ENCODE measurements around the gene SLC9A7.

Gene SLC9A7

DNA sequence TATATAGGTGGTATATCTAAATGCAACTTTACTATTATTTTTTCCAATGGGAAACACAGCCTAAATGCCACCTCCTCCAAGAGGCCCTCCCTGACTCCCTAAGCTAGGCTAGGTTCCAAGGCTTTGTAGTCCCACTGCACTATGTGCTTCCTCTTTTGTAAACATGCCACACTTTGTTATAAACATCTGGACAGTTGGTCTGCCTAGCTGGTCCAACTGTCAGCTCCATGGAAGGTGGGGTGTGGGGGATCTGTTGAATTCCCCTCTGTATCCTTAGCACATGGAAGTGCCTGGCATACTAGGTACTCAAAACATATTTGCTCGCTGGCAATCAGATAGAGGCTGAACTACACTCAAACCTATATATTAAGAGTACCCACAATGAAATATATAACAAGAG is 63.4 kb downstream of the SLC9A7 start:
- no peak for DNase-seq

DNA sequence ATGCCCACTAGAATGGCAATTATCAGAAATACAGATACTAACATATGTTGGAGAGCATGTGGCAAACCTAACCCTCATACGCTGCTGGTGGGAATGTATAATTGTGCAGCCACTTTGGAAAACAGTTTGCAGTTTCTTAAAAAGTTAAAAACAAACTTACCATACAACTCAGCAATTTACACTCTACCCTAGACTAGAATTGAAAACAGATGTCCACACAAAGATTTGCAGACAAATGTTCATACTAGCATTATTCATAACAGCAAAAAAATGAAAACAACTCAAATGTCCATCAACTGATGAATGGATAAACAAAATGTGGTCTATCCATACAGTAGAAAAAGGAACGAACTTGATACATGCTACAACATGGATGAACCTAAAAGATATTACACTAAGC is 64.4 kb downstream of the SLC9A7 start:
- DNase-seq, result no peak

DNA sequence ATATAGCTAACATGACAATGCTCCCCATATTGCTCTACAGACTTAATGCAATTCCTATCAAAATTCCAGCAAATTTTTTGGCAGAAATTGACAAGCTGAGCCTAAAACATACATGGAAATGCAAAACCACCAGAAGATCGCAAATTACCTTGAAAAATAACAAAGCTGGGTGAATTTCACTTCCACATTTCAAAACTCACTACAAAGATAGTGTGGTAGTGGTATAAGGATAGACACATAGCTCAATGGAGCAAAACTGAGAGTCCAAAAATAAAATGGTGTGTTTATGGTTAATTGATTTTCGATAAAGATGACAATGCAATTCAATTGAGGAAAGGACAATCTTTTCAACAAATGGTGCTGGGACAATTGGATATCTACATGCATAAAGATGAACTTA is 65.8 kb downstream of the SLC9A7 start:
- no peak for DNase-seq

DNA sequence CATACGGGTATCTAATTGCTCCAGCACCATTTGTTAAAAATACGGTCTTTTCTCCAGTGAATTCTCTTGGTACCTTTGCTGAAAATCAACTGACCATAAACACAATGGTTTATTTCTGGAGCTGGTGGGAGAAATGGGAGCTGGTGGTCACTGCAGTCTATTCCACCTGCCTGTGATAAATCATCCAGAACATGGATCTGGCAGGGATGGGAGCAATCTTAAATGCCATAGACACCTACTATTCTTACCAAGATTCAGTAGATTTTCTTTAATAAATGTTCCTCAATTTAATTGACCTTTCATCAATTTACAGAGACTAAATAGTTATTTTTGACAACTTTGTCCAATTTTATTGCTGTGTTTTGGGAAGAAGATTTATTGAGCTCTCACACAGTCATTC is 68.1 kb downstream of the SLC9A7 start:
- no peak for DNase-seq

DNA sequence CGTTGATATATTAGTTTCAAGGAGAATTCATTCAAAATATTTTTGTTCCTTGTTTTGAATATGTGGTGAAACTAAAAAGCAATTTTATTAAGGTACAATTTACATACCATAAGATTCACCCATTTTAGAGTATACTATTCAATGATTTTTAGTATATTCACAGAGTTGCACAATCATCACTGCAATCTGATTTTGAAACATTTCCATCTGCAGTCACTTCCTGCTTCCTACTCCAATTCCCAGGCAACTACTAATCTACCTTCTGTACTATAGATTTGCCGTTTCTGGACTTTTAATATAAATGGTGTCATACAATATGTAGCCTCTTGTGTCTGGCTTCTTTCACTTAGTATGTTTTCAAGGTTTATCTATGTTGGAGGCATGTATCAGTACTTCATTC is 71.3 kb downstream of the SLC9A7 start:
- no peak for DNase-seq

DNA sequence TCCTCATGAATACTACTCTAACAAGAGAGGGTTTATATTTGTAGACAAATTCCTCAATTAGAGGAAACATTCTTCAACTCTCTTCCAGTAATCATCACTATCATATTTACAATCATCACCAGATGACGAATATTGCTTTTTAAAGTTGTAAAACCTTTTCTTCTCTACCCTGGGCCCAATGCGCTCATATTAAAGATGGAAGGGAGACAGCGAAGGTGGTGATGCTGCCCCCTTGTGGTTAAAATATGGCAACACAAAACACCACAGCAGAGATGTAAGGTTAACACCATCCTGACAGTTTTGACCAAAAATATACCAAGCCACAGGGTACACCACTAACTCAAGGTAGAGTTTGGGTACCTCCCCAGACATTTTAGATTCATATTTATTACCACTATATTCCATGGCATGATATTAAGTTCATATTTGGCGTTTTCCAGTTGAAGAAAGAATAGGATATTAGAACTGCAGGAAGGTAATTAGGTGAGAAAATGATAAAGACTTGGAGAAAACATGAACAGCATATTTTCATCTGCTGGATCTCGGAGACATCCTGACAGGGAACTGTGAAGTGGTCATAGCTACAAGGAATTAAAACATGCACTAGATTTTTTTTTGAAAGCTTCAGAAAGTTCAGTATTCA is 72.8 kb downstream of the SLC9A7 start:
- DNase-seq, result no peak

DNA sequence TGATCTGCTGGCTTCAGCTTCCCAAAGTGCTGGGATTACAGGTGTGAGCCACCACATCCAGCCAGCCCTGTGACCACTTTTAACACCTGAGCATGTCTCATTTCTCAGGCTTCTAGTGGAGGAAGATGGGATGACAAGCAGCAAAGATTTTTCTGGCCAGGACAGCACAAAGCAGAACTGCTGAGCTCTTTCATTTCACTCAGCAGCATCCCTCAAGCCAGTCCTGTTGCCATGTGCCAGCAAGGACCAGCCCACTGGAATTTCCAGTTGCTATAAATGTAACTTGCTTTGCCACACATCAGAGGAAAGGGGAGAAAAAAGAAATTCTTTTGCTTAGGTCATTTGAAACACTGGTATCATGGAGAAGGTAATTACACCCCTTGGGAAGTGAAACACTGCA is 75.9 kb downstream of the SLC9A7 start:
- DNase-seq, result no peak

DNA sequence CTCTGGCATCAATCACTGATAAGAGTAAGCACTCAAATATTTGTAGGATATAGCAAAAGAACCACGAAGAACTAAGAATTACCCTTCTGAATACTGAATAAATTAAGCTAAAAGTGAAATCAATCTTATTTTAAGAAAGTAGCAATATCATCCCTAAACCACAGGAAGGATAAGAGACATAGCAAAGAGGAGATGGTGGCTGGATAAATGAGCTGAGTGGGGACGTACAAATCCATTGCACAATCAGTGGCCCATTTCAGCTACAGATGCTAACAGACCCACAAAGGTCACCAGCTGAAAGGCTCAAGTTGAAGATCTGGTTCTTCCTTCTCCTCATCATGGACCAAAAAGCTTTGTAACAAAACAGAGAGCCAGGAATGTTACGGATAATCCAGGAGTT is 77.1 kb downstream of the SLC9A7 start:
- no peak for DNase-seq

DNA sequence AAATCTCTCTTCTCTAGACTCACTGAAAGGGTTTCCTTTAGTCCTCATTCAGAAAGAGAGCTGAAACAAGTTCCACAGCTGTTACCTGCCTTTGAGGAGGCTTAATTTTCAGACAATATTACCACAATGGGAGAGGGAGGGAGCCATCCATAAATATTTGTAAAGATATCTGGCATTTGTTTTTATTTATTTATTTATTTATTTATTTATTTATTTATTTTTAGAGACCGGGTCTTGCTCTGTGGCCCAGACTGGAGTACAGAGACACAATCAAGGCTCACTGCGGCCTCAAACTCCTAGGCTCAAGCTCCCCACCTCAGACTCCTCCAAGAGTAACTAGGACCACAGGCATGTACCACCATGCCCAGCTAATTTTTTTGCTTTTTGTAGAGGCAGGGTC is 80.7 kb downstream of the SLC9A7 start:
- DNase-seq, result no peak

DNA sequence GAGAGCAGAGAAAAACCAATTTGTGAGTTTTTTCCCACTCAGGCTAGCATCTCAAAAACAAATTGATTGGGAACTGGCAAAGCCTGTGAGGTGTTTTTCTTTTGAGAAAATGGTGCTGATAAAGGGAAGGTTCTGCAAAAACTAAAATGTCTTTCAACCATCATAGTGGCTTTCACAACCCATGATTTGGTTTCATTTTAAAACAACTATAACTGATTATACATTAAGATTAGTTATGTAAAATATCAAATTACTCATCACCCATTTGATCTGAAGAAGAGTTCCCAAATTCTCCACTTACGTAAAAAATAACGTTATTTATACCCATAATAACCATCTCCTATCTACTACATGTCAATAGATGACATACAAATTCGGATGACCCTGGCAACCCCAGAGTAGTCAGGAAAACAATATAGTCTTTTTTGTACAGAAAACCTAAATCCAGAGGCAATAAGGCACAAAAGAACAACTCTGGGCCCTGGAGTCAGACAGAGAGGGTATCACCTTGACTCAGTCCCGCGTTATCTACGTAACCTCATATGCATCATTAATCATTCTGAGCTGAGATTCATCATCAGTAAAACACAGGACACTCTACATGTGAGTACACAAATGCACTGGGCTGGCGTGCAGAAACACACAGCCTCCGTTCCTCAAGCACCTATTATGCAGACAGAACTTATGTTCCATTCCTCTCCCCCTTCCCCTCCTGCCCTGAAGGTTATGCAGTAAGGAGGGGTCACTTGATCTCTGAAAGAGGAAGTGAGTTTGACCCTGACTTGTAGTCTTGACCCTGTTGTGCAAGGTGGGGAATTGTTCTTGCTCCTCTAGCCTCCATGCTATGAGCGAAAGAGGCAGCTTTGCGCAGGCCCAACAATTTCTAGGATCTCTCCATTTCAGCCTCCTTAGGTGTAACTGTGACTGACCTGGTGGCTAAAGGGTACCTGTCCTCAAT is 82.2 kb downstream of the SLC9A7 start:
- no peak for DNase-seq

DNA sequence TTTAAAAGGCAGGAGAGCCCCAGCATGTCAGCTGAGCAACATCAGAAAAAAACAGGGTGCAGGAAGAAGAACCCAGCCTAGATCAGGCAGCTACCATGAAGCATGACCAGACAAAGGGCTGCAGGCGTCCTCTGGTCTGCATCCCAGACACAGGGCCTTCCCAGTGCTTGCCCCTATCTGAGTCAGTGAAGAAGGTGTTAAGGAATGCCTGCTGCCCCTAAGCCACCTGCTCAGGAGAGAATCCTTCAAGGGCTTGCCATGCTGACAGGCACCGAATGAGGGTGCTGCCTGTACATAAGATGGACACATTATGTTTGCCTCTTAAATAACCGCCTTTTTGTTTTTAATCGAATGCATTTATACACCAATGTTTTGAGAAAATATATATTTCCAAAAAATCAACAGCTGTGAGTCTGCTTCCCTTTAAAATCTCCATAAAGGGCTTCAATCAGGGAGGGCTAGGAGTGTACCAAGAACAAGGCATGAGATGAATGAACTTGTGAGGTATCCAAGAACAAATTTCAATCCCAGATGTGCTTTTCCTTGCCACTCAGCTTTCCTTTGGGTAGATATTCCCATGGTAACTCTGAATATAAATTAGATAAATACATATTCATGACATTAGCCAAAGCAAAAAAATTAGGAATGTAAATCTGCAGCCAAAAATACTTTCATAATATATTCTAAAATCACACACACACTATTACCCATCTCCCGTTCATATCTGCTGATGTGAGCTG is 85.1 kb downstream of the SLC9A7 start:
- DNase-seq, result no peak

DNA sequence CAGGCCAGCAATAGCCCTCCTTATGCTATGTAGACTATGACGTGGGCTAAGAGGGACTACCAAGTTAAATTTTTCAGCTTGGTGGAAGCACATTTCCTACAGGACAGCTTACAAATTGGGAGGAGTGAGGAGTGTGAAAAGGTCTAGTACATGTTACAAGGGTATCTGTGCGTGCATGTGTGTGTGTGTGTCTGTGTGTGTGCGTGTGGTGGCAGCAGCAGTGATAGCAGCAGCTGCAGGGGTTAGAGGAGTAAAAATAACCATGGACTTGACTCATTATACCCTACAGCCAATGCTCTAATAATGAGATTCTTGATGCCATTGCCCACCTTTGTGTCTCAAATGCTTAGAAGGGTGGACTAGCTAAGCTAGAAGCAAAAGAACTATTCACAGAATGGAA is 88.6 kb downstream of the SLC9A7 start:
- no peak for DNase-seq

DNA sequence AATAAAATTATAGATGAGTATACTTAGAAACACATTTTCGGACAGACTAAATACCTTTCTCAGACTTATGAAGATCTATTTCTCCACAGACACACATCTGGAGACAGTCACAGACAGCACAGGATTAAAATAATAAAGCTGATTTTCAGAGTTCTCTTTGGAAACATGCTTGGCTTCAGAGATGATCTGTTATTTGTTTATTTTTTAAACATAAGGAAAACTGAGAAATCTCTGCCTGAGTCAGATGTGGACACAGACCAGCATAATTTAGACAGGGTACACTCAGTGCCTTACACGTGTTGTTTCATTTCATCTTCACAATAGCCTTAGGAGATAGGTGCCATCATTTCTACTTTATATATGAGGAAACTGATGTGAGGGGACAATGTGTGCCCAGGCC is 92.1 kb downstream of the SLC9A7 start:
- no peak for DNase-seq

DNA sequence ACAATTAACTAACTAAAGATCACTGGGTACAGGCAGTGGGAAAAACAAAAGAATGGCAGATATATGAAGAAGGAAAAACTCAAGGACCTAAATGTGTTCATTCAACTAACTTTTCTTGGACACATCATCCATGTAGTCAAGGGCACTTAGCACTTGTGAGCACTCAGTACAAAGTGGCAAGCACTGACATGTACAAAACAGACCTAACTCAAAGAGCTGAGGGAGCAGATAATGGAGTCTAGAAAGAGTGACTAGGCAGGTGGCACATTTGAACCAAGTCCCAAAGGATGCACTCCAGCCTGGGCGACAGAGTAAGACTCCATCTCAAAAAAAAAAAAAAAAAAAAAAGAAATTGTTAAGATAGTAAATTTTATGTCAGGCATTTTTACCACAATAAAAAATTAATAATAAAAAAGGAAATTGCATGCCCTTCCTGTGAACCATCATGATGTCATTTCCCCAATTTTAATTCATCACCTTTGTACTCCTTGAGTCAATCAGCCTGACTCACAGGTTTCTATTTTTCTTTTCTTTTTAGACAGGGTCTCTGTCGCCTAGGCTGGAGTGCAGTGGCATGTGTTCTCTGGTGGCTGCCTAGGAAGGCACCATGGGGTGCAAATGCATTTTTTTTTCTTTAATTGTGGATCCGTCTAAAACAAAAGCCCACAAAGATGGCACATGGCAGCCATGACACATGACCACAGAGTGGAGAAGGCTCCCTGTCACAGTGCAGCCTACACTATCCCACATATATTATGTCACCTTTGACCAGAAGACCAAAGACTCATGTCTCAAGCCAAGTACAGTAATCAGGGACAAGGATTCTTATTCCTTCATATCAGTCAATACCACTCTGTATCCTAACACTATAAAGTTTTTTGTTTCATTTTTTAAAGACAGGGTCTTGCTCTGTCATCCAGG is 93.4 kb downstream of the SLC9A7 start:
- no peak for DNase-seq

DNA sequence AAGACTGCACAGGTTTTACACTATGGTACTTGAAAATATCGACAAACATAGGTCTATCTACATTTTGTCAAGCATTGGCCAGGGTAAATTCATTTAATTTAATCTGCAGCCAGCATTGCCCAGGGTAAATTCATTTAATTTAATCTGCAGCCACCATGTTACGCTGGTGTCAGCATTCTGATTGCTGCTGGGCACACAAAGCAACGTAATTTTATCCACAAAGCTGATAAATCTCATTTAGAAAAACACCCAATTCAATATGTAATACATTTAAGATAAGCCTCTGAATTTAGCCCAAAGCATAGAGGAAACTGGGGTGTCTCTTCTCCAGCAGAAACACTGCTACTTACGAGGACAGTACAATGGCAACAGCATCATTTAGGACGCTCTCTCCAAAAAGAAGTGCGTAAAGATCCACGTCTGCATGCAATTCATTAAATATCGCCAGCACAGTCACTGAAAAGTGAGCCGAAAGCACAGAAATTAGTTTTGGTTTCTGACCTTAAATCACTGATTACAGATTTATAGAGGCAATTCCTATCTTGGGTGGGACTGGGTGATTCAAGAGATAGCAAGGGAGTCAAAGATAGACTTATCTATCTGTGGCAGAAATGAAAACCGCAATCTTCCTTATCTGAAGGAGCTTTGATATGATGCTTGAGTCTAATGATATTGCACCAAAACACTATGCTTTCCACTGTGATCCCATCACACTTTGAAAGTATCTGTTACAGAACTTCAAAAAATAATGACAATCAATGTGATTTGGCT is 96.5 kb downstream of the SLC9A7 start:
- no peak for DNase-seq

DNA sequence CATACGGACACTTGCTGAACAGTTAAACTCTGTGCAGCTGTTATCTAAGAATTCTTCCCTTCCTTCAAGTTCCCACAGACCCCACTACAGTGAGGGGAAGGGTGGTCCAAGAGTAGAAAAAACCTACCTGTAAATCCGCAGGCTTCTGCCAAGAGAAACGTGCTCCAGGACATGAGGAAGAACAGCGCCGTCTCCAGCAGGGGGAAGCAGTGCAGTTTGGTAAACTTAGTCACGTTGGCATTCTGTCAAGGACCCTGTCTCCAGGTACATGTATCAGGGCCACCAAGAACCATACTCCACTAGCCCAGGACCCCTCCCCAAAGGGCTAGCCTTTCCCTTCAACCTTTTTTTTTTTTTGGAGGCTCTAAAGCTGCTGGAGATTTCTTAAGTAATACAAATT is 105.4 kb downstream of the SLC9A7 start:
- DNase-seq, result no peak

DNA sequence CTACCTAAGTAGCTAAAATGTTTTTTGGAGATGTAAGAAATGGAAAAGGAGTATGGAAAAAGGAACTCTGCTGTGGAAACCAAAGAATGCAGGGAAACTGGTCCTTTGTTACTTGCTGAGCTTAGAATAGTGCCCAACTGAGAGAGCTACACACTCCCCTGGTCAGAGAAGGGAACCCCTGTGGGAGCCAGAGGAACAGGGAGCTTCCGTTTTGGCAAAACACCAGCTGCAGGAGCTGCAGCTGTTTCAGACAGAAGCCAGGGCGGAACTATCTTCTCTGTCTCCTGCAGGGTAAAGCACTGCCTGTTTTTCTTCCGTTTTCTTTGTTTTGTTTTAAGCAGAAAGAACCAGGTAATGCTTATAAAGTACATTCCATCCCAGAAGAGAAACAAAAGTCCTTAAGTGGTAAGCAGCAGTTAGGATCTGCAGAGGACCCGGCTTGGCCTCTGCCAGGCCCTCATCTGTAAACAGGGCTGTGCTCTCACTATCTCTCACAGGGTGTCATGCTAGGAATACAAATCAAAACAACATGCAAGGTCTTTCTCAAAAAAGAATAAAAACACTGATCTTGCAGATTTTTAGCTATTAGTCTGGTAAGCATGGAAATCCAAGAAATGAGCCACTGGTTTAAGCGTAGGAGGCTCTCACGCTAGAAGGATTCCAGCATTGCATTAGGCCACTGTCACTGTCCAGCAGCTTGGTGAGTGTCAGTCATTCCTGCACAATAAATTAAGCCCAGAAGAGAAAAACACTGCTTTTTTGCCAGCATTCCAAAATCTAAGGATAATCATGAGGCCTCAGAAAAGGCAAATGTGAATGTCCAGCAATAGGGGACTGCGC is 109.3 kb downstream of the SLC9A7 start:
- no peak for DNase-seq

DNA sequence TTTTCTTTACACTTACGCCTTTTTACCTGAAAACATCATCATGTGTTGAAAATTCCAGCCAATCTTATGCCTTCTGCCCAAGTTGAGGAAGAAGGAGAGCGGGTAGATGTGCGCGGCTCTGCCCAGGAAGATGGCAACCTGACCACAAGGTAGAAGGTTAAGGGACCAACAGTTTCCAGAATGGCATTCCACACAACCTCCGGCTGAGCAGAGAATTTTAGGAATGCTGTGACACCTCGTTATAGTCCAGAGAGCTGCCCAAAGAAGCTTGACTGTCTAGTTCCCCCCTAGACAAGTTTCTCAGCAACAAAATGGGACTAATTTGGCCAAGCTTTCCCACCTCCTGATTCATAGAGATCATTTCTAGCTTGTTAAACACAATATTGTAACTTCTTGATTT is 110.3 kb downstream of the SLC9A7 start:
- no peak for DNase-seq

DNA sequence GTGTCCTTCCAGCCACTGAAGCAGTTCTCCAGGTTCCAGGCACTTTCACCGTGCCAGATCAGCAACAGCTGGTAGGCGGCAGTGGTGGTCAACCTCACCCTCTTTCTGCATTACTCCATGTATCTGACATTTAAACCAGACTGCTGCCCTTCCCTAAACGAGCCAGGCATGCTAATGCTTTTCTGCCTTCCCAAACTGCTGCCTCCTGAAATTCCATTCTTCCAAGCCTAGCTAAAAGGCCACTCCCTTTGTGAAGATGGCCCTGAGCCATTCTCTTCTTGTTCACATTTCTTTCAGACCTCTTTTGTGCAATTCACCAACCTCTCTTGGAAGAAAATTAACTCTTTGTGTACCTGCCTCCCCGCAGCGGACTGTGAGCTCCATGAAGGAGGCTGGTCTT is 111.7 kb downstream of the SLC9A7 start:
- DNase-seq, result no peak

DNA sequence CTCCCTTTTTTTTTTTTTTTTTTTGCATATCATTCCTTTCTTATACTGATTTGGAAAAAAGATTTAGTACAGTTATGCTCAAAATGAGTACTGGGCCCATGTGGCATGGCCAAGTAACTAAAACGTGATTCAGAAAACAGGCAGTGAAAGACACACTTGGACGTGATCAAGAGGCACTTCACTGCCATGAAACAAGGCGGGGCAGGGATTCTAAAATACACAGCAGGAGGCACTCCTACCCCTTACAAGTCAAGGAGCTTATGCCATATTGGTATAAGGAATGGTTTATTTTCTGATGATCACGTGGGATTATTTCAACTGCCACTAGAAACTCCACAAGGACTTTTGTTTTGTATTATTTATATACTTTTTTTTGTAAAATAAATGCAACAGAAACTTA is 113.3 kb downstream of the SLC9A7 start:
- DNase-seq, result no peak

DNA sequence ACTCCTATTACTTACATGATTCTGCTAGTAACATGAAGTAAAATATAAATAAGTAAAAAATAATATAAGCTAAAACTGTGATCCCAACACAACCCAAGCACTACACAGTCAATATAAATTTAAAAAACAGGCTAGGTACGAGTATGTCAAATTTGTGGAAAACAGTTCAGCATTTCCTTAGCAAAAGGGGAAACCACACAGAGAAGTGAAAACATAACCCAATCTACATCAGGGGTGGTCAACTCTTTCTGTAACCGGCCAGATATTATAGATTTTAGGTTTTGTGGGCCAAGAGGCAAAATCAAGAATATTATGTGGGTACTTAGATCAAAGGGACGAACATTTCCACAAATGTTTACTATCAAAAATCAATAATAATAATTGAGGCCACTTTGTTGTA is 115.3 kb downstream of the SLC9A7 start:
- no peak for DNase-seq
